HG03442 (cell line): ENCODE data around the gene RABGEF1.
"Not testable (repeated sequence)": the region's sequence is repeated elsewhere in the genome, so short reads cannot be mapped to it uniquely, and the experiment has no call there.

Experiments used
- ATAC-seq: cut with Tn5 transposase; IDR thresholded peaks from one replicate; pipeline ENCODE4 v1.9.1; 2021; ENCODE audit warnings: mild to moderate bottlenecking, moderate library complexity; ENCODE audit not compliant: unreplicated experiment

Gene RABGEF1

GRCh38 chr7:66845379-66846095, 105.0 kb downstream of the RABGEF1 start:
- ATAC-seq = no peak

GRCh38 chr7:66846096-66846445, 105.5 kb downstream of the RABGEF1 start:
- not testable (repeated sequence) for ATAC-seq

GRCh38 chr7:66847523-66847855, 107.0 kb downstream of the RABGEF1 start:
- not testable (repeated sequence) for ATAC-seq

- no peak for ATAC-seq
These were observed 107.6 kb downstream of the RABGEF1 start for GRCh38 chr7:66847879-66848790.

GRCh38 chr7:66859339-66859738, 118.8 kb downstream of the RABGEF1 start:
- no peak for ATAC-seq

- ATAC-seq = no peak
These were observed 119.5 kb downstream of the RABGEF1 start for GRCh38 chr7:66859794-66860645.

- ATAC-seq = no peak
These were observed 120.2 kb downstream of the RABGEF1 start for GRCh38 chr7:66860767-66861166.
